A549 (cell line): Measurements from ENCODE around the gene ABLIM1. TPM values are rescaled to one million over a fixed set of nuclear protein-coding genes. Genes with fewer than 3 reads are reported as not detected.

Experiments
- ATAC-seq, 2 experiments: fragments of 200-7000 bp in 1 of 2; fragments of >200 bp in 1 of 2; cut with Nextera tagmentation in 1 of 2; cut with Tn5 transposase in 1 of 2; 3 replicates each; pipeline versions ENCODE4 v1.8.0 to v1.9.1; 2018 to 2020; ENCODE audit warnings: mild to moderate bottlenecking in 1 of 2, moderate library complexity in 1 of 2
- CTCF ChIA-PET: fragments of 300-600 bp; sonication (Branson Sonifier 250); formaldehyde crosslinking; extraction: SDS; loops from one replicate; lab custom pipeline; 2021; ENCODE audit warnings: antibody characterized with exemption, inconsistent platforms; lab: Yijun Ruan, JAX
- POLR2A ChIA-PET: fragments of 350-600 bp; formaldehyde crosslinking; extraction: SDS; loops from one replicate; lab custom pipeline; 2021; ENCODE audit warnings: antibody characterized with exemption, inconsistent platforms; lab: Yijun Ruan, JAX
- DNase-seq, 2 experiments: peaks; one replicate each; pipeline versions ENCODE4 v3.0.0 to v3.0.0-alpha.2; 2011 to 2016; ENCODE audit warnings: low read depth in 1 of 2, low spot score in 1 of 2
- FAIRE-seq: peaks from 2 replicates; lab custom pipeline; 2011; peaks lifted over from hg19 to GRCh38; lab: Jason Lieb, UNC
- H3K27ac ChIP-seq, 2 experiments: fragments of >200 bp; sonication (Bioruptor Twin); formaldehyde crosslinking; 3 replicates each; pipeline ENCODE4 v1.5.1; 2016 to 2017
- H3K4me1 ChIP-seq: fragments of >200 bp; sonication (Bioruptor Twin); formaldehyde crosslinking; 3 replicates; pipeline ENCODE4 v1.6.1; 2016
- H3K4me2 ChIP-seq: fragments of >200 bp; sonication (Bioruptor Twin); formaldehyde crosslinking; 3 replicates; pipeline ENCODE4 v1.6.1; 2016
- H3K4me3 ChIP-seq: fragments of >200 bp; sonication (Bioruptor Twin); formaldehyde crosslinking; 3 replicates; pipeline ENCODE4 v1.5.1; 2016
- H3K9me3 ChIP-seq: fragments of >200 bp; sonication (Bioruptor Twin); formaldehyde crosslinking; 3 replicates; pipeline ENCODE4 v1.6.1; 2016
- EHMT2 ChIP-seq: fragments of 200-600 bp; sonication (generic); IDR thresholded peaks from 2 replicates; pipeline ENCODE4 v1.6.1; 2016; ENCODE audit warnings: antibody characterized with exemption, low read depth, mild to moderate bottlenecking, moderate library complexity
- FOSB ChIP-seq: fragments of 250-450 bp; sonication (Bioruptor Pico); IDR thresholded peaks from 2 replicates; pipeline ENCODE4 v1.5.0; 2020; ENCODE audit warnings: mild to moderate bottlenecking, moderate library complexity
- FOSL2 ChIP-seq, 2 experiments: fragments of 450-650 bp in 1 of 2; fragments of >200 bp in 1 of 2; sonication (Bioruptor Twin) in 1 of 2; formaldehyde crosslinking; IDR thresholded peaks; 2 replicates each; pipeline versions ENCODE4 v1.5.0 to v1.6.1; 2016 to 2020; ENCODE audit warnings: mild to moderate bottlenecking in 1 of 2, moderate library complexity in 1 of 2
- HDAC2 ChIP-seq: fragments of 200-600 bp; sonication (generic); IDR thresholded peaks from 2 replicates; pipeline ENCODE4 v1.6.1; 2016
- HEYL ChIP-seq: fragments of 250-450 bp; sonication (Bioruptor Pico); IDR thresholded peaks from 2 replicates; pipeline ENCODE4 v1.8.0; 2021; ENCODE audit warnings: mild to moderate bottlenecking, moderate library complexity
- HOXB13 ChIP-seq: fragments of 250-450 bp; sonication (Bioruptor Pico); IDR thresholded peaks from 2 replicates; pipeline ENCODE4 v1.5.0; 2020; ENCODE audit warnings: low read depth, mild to moderate bottlenecking, moderate library complexity
- KDM5A ChIP-seq: fragments of 200-600 bp; sonication (generic); IDR thresholded peaks from 2 replicates; pipeline ENCODE4 v1.6.1; 2016; ENCODE audit warnings: antibody characterized with exemption, mild to moderate bottlenecking
- MAFK ChIP-seq: fragments of 450-650 bp; IDR thresholded peaks from 2 replicates; pipeline ENCODE4 v1.6.1; 2014; ENCODE audit not compliant: partially characterized antibody
- MAZ ChIP-seq: fragments of 150-350 bp; IDR thresholded peaks from 2 replicates; pipeline ENCODE4 v1.6.1; 2014; ENCODE audit warnings: antibody characterized with exemption, low read depth, low read length, borderline replicate concordance
- NPAS2 ChIP-seq: fragments of 250-450 bp; sonication (Bioruptor Pico); IDR thresholded peaks from 2 replicates; pipeline ENCODE4 v1.8.0; 2022; ENCODE audit warnings: mild to moderate bottlenecking, moderate library complexity, borderline replicate concordance
- NR3C1 ChIP-seq: fragments of >200 bp; sonication (Bioruptor Twin); formaldehyde crosslinking; IDR thresholded peaks from 3 replicates; pipeline ENCODE4 v1.6.1; 2017
- PHF8 ChIP-seq: fragments of 200-600 bp; sonication (generic); IDR thresholded peaks from 2 replicates; pipeline ENCODE4 v1.6.1; 2016; ENCODE audit warnings: low read depth, mild to moderate bottlenecking, antibody characterized with exemption, moderate library complexity, borderline replicate concordance
- POLR2A ChIP-seq: IDR thresholded peaks from 2 replicates; pipeline ENCODE4 v1.6.1; 2012; ENCODE audit warnings: mild to moderate bottlenecking, low read length
- RARB ChIP-seq: fragments of 250-450 bp; sonication (Bioruptor Pico); IDR thresholded peaks from 2 replicates; pipeline ENCODE4 v1.8.0; 2021; ENCODE audit warnings: mild to moderate bottlenecking, moderate library complexity
- RNF2 ChIP-seq: fragments of 200-600 bp; sonication (generic); IDR thresholded peaks from 2 replicates; pipeline ENCODE4 v1.6.1; 2016; ENCODE audit warnings: low read depth, mild to moderate bottlenecking, antibody characterized with exemption, moderate library complexity, borderline replicate concordance
- SMC3 ChIP-seq: fragments of >200 bp; sonication (Bioruptor Twin); formaldehyde crosslinking; IDR thresholded peaks from 3 replicates; pipeline ENCODE4 v1.6.1; 2018; ENCODE audit warnings: inconsistent platforms
- TFCP2L1 ChIP-seq: fragments of 250-450 bp; sonication (Bioruptor Pico); IDR thresholded peaks from 2 replicates; pipeline ENCODE4 v1.5.0; 2021; ENCODE audit warnings: mild to moderate bottlenecking
- ZFP36 ChIP-seq: fragments of 450-650 bp; IDR thresholded peaks from 2 replicates; pipeline ENCODE4 v1.6.1; 2014; ENCODE audit warnings: borderline replicate concordance; ENCODE audit not compliant: partially characterized antibody
- ZSCAN20 ChIP-seq: fragments of 250-450 bp; sonication (Bioruptor Pico); IDR thresholded peaks from 2 replicates; pipeline ENCODE4 v1.8.0; 2022; ENCODE audit warnings: mild to moderate bottlenecking, moderate library complexity
- WGBS: methylation state at CpG from one replicate; pipeline ENCODE4 v1.1.6; 2017; ENCODE audit errors: missing lambda C conversion rate; 5-methylcytosine and 5-hydroxymethylcytosine counted together
- polyA plus RNA-seq, 4 experiments: library from polyadenylated mRNA; depleted of rRNA in 3 of 4; stranded (reverse); fragments of >200 nt; fragmentation: RNase III in 1 of 4; extraction: RNeasy Plus Mini Kit Qiagen cat#74134 plus additional on column Dnase treatment in 1 of 4; gene quantifications; 2 replicates in 3 of 4; 3 replicates in 1 of 4; pipeline ENCODE4 v1.2.3, GENCODE V29; 2011 to 2017
- TF ChIP-seq, protein P1 (sequence below): fragments of 250-450 bp; sonication (Bioruptor Pico); IDR thresholded peaks from 2 replicates; pipeline ENCODE4 v1.5.0; 2020; ENCODE audit warnings: low read depth, mild to moderate bottlenecking, moderate library complexity
- TF ChIP-seq, protein P2 (sequence below): fragments of 150-350 bp; IDR thresholded peaks from 2 replicates; pipeline ENCODE4 v1.6.1; 2014; ENCODE audit warnings: low read depth, mild to moderate bottlenecking, low read length
- TF ChIP-seq, protein P3 (sequence below): fragments of 450-650 bp; IDR thresholded peaks from 2 replicates; pipeline ENCODE4 v1.6.1; 2014; ENCODE audit warnings: antibody characterized with exemption
- TF ChIP-seq, protein P4 (sequence below): IDR thresholded peaks from 2 replicates; pipeline ENCODE4 v1.6.1; 2012
- TF ChIP-seq, protein P5 (sequence below): IDR thresholded peaks from 2 replicates; pipeline ENCODE4 v1.6.1; 2012; ENCODE audit warnings: low read depth, borderline replicate concordance

Gene ABLIM1
- polyA plus RNA-seq, 2 of the 4 experiments (the other 2 are of a cell fraction) = 21.4 to 70.2 TPM

DNA sequence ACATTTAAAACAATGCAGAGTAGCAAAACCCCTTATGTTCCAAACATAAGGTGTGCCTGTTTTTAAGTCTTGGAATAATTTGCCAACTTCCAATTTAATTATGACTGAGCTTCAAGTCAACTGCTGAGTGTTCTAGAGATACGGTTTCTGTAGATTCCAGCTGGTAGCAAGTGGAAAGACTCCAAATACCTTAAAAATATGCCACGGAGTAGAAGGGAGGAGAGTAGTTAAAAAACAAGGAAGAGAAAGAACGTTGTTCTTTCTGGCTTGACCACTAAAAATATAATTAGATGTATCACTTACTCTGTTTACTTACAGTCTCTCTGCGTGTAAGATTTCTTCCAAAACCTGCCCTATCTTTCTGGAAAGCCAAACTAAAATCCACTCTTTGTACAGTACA, 24.5 kb upstream of the ABLIM1 start (continued):
- TF ChIP-seq RNF2 (no peak), HOXB13 (CRISPR knock-in tag) (no peak), EHMT2 (no peak)
- TF ChIP-seq, protein P1, sequence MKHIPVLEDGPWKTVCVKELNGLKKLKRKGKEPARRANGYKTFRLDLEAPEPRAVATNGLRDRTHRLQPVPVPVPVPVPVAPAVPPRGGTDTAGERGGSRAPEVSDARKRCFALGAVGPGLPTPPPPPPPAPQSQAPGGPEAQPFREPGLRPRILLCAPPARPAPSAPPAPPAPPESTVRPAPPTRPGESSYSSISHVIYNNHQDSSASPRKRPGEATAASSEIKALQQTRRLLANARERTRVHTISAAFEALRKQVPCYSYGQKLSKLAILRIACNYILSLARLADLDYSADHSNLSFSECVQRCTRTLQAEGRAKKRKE (CRISPR knock-in tag) = no peak

- DNase-seq (no peak), FAIRE-seq (no peak), ATAC-seq (no peak)
- POLR2A ChIA-PET = no interaction called here
- H3K4me2 ChIP-seq = peak overlapping the region; percentile 93
- WGBS = 82% methylated on average over 3 of the region's 3 CpGs
- peaks cover 84% of the 10 kb centered on the region for H3K4me1 ChIP-seq
- CTCF ChIA-PET = interaction anchor here (0.9 to 3.5 kb wide), 7 partner anchors 12 to 211 kb away, joined by 3 to 15 read pairs (median 4); no protein-coding TSS in a partner anchor
- H3K9me3 ChIP-seq = no peaks in the 10 kb centered on the region
- no peak overlapping the region for H3K4me3 ChIP-seq
- TF ChIP-seq, protein P2, sequence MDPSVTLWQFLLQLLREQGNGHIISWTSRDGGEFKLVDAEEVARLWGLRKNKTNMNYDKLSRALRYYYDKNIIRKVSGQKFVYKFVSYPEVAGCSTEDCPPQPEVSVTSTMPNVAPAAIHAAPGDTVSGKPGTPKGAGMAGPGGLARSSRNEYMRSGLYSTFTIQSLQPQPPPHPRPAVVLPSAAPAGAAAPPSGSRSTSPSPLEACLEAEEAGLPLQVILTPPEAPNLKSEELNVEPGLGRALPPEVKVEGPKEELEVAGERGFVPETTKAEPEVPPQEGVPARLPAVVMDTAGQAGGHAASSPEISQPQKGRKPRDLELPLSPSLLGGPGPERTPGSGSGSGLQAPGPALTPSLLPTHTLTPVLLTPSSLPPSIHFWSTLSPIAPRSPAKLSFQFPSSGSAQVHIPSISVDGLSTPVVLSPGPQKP = no peak
- TF ChIP-seq RARB (no peak), NR3C1 (no peak), KDM5A (no peak), ZFP36 (no peak), FOSB (CRISPR knock-in tag) (no peak), ZSCAN20 (no peak)
- H3K27ac ChIP-seq = peak overlapping the region; percentile 72 to 88; a peak in 4 of 6 replicates
Observed at GRCh38 chr10:114682121-114682520, 24.0 kb upstream of the ABLIM1 start.

GRCh38 chr10:114681542-114681941, 23.5 kb upstream of the ABLIM1 start:
- ChIA-PET POLR2A (no interaction called here), CTCF (interaction anchor here (1.0 to 3.5 kb wide), 7 partner anchors 12 to 210 kb away, joined by 3 to 15 read pairs (median 4); no protein-coding TSS in a partner anchor)
- no peak for FAIRE-seq
- no peak for DNase-seq
- TF ChIP-seq MAFK (no peak), FOSL2 (IDR thresholded peaks at IDR 0.05) (no peak; the same call in 1 of the 2 replicates), FOSL2 (CRISPR knock-in tag; IDR thresholded peaks at IDR 0.05) (peak; percentile 32; the same call in 1 of the 2 replicates)
- no peak overlapping the region for H3K4me3 ChIP-seq
- peaks cover 78% of the 10 kb centered on the region for H3K4me1 ChIP-seq
- peak overlapping the region; percentile 72 to 88 for H3K27ac ChIP-seq
- H3K9me3 ChIP-seq = no peaks in the 10 kb centered on the region
- whole genome bisulfite sequencing = 58% methylated on average over 5 of the region's 5 CpGs
- ATAC-seq = peak; percentile 29 to 33; a peak in 3 of 6 replicates
- H3K4me2 ChIP-seq = peak overlapping the region; percentile 93

DNA sequence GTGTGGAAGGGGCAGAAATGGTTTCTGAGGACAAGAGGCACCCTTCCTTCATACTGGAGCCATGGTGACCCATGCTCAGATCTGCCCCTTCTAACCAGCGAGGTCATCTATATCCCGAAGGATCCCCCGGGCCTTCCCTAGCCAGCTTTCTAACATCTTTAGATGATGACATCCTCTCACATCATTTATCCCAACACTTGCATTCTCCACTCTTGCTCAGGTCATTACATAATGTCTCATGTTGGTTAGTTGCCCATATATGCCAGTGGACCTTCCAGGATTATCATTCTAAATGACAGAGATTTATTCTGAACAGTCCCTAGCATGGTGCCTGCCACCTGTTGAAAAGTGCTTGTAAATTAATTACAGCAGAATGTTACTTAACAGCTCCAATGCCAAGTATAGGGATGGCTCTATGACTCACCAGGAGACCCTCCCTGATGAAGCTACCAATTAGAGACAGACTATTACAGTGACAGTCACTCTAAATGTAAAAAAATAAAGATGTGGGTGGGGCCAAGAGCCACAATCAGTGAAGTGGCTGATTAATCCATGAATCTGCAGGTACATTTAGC, 22.6 kb upstream of the ABLIM1 start:
- H3K27ac ChIP-seq = peak overlapping the region; percentile 72 to 88; a peak in 4 of 6 replicates
- H3K4me1 ChIP-seq = peaks cover 69% of the 10 kb centered on the region
- no peak for FAIRE-seq
- 95% methylated on average over 3 of the region's 3 CpGs for WGBS
- H3K9me3 ChIP-seq = no peaks in the 10 kb centered on the region
- no peak overlapping the region; the same call in 2 of the 3 replicates for H3K4me2 ChIP-seq
- TF ChIP-seq PHF8 = no peak
- no peak for TF ChIP-seq NPAS2 (CRISPR knock-in tag)
- TF ChIP-seq, protein P3, sequence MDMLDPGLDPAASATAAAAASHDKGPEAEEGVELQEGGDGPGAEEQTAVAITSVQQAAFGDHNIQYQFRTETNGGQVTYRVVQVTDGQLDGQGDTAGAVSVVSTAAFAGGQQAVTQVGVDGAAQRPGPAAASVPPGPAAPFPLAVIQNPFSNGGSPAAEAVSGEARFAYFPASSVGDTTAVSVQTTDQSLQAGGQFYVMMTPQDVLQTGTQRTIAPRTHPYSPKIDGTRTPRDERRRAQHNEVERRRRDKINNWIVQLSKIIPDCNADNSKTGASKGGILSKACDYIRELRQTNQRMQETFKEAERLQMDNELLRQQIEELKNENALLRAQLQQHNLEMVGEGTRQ = no peak
- TF ChIP-seq, protein P4, sequence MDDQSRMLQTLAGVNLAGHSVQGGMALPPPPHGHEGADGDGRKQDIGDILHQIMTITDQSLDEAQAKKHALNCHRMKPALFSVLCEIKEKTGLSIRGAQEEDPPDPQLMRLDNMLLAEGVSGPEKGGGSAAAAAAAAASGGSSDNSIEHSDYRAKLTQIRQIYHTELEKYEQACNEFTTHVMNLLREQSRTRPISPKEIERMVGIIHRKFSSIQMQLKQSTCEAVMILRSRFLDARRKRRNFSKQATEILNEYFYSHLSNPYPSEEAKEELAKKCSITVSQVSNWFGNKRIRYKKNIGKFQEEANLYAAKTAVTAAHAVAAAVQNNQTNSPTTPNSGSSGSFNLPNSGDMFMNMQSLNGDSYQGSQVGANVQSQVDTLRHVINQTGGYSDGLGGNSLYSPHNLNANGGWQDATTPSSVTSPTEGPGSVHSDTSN = no peak
- TF ChIP-seq ZFP36 = no peak
- TF ChIP-seq, protein P5, sequence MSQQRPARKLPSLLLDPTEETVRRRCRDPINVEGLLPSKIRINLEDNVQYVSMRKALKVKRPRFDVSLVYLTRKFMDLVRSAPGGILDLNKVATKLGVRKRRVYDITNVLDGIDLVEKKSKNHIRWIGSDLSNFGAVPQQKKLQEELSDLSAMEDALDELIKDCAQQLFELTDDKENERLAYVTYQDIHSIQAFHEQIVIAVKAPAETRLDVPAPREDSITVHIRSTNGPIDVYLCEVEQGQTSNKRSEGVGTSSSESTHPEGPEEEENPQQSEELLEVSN = no peak
- no peak for TF ChIP-seq SMC3
- no peak for TF ChIP-seq TFCP2L1 (CRISPR knock-in tag)
- TF ChIP-seq, protein P2 = no peak
- no peak for TF ChIP-seq HDAC2
- TF ChIP-seq MAZ = no peak
- TF ChIP-seq MAFK = no peak
- TF ChIP-seq HEYL (CRISPR knock-in tag) = no peak
- TF ChIP-seq POLR2A = no peak
- TF ChIP-seq RARB = no peak
- CTCF ChIA-PET = interaction anchor here (1.1 to 2.0 kb wide), 4 partner anchors 12 to 130 kb away, joined by 4 to 7 read pairs (median 6); no protein-coding TSS in a partner anchor
- POLR2A ChIA-PET = no interaction called here
- no peak for ATAC-seq
- DNase-seq = no peak
- no peak overlapping the region for H3K4me3 ChIP-seq
